WTC11 (cell line): ENCODE results near the gene AFAP1L2. TPM values are rescaled to one million over a fixed set of nuclear protein-coding genes. Genes with fewer than 3 reads are reported as not detected.

Experiments used
- ATAC-seq: fragments of 200-7000 bp; cut with Tn5 transposase; 2 replicates; pipeline ENCODE4 v1.10.0; 2021; ENCODE audit warnings: mild to moderate bottlenecking, moderate library complexity
- CTCF ChIA-PET: fragments of 300-600 bp; sonication (Branson Sonifier 250); formaldehyde crosslinking; loops from one replicate; lab custom pipeline; 2021; ENCODE audit warnings: antibody characterized with exemption; lab: Charles Lee
- POLR2A ChIA-PET: fragments of 350-600 bp; sonication (Branson Sonifier 250); formaldehyde crosslinking; loops from one replicate; lab custom pipeline; 2021; ENCODE audit warnings: antibody characterized with exemption; lab: Charles Lee
- DNase-seq: peaks from one replicate; pipeline ENCODE4 v3.0.0; 2021; ENCODE audit warnings: low spot score
- H3K27ac Mint-ChIP-seq: 2 replicates; pipeline ENCODE4 v1.8.0; 2021; ENCODE audit warnings: mixed read lengths
- H3K27me3 Mint-ChIP-seq: 2 replicates; pipeline ENCODE4 v1.8.0; 2021; ENCODE audit warnings: low read depth, mild to moderate bottlenecking, moderate library complexity, mixed read lengths
- H3K36me3 Mint-ChIP-seq: 2 replicates; pipeline ENCODE4 v1.8.0; 2021; ENCODE audit warnings: mixed read lengths
- H3K4me1 Mint-ChIP-seq: 2 replicates; pipeline ENCODE4 v1.8.0; 2022; ENCODE audit warnings: mixed read lengths
- H3K4me3 Mint-ChIP-seq: 2 replicates; pipeline ENCODE4 v1.8.0; 2021; ENCODE audit warnings: mild to moderate bottlenecking, moderate library complexity, mixed read lengths
- H3K9me3 Mint-ChIP-seq: 2 replicates; pipeline ENCODE4 v1.8.0; 2021; ENCODE audit warnings: mixed read lengths
- AFF4 ChIP-seq: sonication (generic); formaldehyde crosslinking; IDR thresholded peaks from 2 replicates; pipeline ENCODE4 v1.8.1; 2023; ENCODE audit warnings: mild to moderate bottlenecking, missing genetic modification reagents, borderline replicate concordance
- ATF6 ChIP-seq: sonication (generic); formaldehyde crosslinking; IDR thresholded peaks from 2 replicates; pipeline ENCODE4 v1.8.1; 2023; ENCODE audit warnings: mild to moderate bottlenecking, missing genetic modification reagents
- E2F1 ChIP-seq: sonication (generic); formaldehyde crosslinking; IDR thresholded peaks from 2 replicates; pipeline ENCODE4 v1.8.0; 2022; ENCODE audit warnings: mild to moderate bottlenecking, missing genetic modification reagents
- E2F5 ChIP-seq: sonication (generic); formaldehyde crosslinking; IDR thresholded peaks from 2 replicates; pipeline ENCODE4 v1.8.1; 2022; ENCODE audit warnings: mild to moderate bottlenecking, moderate library complexity, missing genetic modification reagents
- FOXJ3 ChIP-seq: sonication (generic); formaldehyde crosslinking; IDR thresholded peaks from 2 replicates; pipeline ENCODE4 v1.9.0; 2021; ENCODE audit warnings: missing genetic modification reagents, mild to moderate bottlenecking, borderline replicate concordance
- IRF1 ChIP-seq: sonication (generic); formaldehyde crosslinking; IDR thresholded peaks from 2 replicates; pipeline ENCODE4 v1.8.0; 2023; ENCODE audit warnings: missing genetic modification reagents
- JUN ChIP-seq: sonication (generic); formaldehyde crosslinking; IDR thresholded peaks from 2 replicates; pipeline ENCODE4 v1.8.0; 2023; ENCODE audit warnings: mild to moderate bottlenecking, missing genetic modification reagents
- MYBL2 ChIP-seq: sonication (generic); formaldehyde crosslinking; IDR thresholded peaks from 2 replicates; pipeline ENCODE4 v1.8.1; 2023; ENCODE audit warnings: mild to moderate bottlenecking, moderate library complexity, missing genetic modification reagents
- NFYB ChIP-seq: sonication (generic); formaldehyde crosslinking; conservative IDR thresholded peaks from 2 replicates; pipeline ENCODE4 v1.8.0; 2022; ENCODE audit warnings: low read depth, missing genetic modification reagents
- NR1H2 ChIP-seq: sonication (generic); formaldehyde crosslinking; IDR thresholded peaks from 2 replicates; pipeline ENCODE4 v1.9.0; 2021; ENCODE audit warnings: mild to moderate bottlenecking, moderate library complexity, missing genetic modification reagents
- SMAD4 ChIP-seq: sonication (generic); formaldehyde crosslinking; IDR thresholded peaks from 2 replicates; pipeline ENCODE4 v1.8.0; 2022; ENCODE audit warnings: mild to moderate bottlenecking, missing genetic modification reagents
- TCF7 ChIP-seq: sonication (generic); formaldehyde crosslinking; IDR thresholded peaks from 2 replicates; pipeline ENCODE4 v1.8.0; 2022; ENCODE audit warnings: mild to moderate bottlenecking, low read depth, missing genetic modification reagents, moderate library complexity
- ZNF232 ChIP-seq: sonication (generic); formaldehyde crosslinking; IDR thresholded peaks from 2 replicates; pipeline ENCODE4 v1.8.0; 2022; ENCODE audit warnings: mild to moderate bottlenecking, missing genetic modification reagents
- ZNF317 ChIP-seq: sonication (generic); formaldehyde crosslinking; IDR thresholded peaks from 2 replicates; pipeline ENCODE4 v1.8.1; 2023; ENCODE audit warnings: low read depth, mild to moderate bottlenecking, moderate library complexity, missing genetic modification reagents, borderline replicate concordance
- total RNA-seq: library from RNA; stranded (reverse); gene quantifications from 3 replicates; pipeline ENCODE4 v1.2.3, GENCODE V29; 2021
- TF ChIP-seq, protein P1 (sequence below): fragments of 200-600 bp; IDR thresholded peaks from 2 replicates; pipeline ENCODE4 v1.8.0; 2022; ENCODE audit warnings: antibody characterized with exemption
- TF ChIP-seq, protein P2 (sequence below): sonication (generic); formaldehyde crosslinking; IDR thresholded peaks from 2 replicates; pipeline ENCODE4 v1.8.0; 2023; ENCODE audit warnings: missing genetic modification reagents, mild to moderate bottlenecking, borderline replicate concordance

AFAP1L2 gene
- total RNA-seq, 1 experiment from 2014 or later, result 5.0 TPM

- H3K27ac Mint-ChIP-seq, result no peak overlapping the region
Observed at GRCh38 chr10:114252883-114253282, 151.4 kb downstream of the AFAP1L2 start.

GRCh38 chr10:114252092-114252491 is 152.2 kb downstream of the AFAP1L2 start:
- Mint-ChIP-seq H3K4me3 (no peak overlapping the region), H3K27ac (no peak overlapping the region), H3K4me1 (no peaks in the 10 kb centered on the region), H3K9me3 (peaks cover 21% of the 10 kb centered on the region), H3K36me3 (peaks cover 21% of the 10 kb centered on the region), H3K27me3 (no peaks in the 10 kb centered on the region)
- ChIA-PET CTCF (interaction anchor here (1.2 kb wide), 1 partner anchor 52 kb away, joined by 3 read pairs; no protein-coding TSS in a partner anchor), POLR2A (interaction anchor here (0.9 kb wide), 1 partner anchor 21 kb away, joined by 3 read pairs; no protein-coding TSS in a partner anchor)
- no peak for ATAC-seq
- DNase-seq, result no peak
- no peak for TF ChIP-seq AFF4 (CRISPR knock-in tag)
- no peak for TF ChIP-seq MYBL2 (CRISPR knock-in tag)
- no peak for TF ChIP-seq ZNF232 (CRISPR knock-in tag)
- TF ChIP-seq ATF6, result no peak
- TF ChIP-seq NFYB (CRISPR knock-in tag), result no peak

More at GRCh38 chr10:114252883-114253282, 151.4 kb downstream of the AFAP1L2 start:
- peaks cover 2% of the 10 kb centered on the region for H3K4me1 Mint-ChIP-seq
- peaks cover 21% of the 10 kb centered on the region for H3K36me3 Mint-ChIP-seq
- H3K9me3 Mint-ChIP-seq, result peaks cover 21% of the 10 kb centered on the region
- ChIA-PET CTCF (interaction anchor here (1.2 kb wide), 1 partner anchor 51 kb away, joined by 3 read pairs; no protein-coding TSS in a partner anchor), POLR2A (no interaction called here)
- no peak overlapping the region for H3K4me3 Mint-ChIP-seq
- DNase-seq (no peak), ATAC-seq (no peak)
- H3K27me3 Mint-ChIP-seq, result no peaks in the 10 kb centered on the region
- no peak for TF ChIP-seq ZNF317 (CRISPR knock-in tag)
- TF ChIP-seq, protein P1, sequence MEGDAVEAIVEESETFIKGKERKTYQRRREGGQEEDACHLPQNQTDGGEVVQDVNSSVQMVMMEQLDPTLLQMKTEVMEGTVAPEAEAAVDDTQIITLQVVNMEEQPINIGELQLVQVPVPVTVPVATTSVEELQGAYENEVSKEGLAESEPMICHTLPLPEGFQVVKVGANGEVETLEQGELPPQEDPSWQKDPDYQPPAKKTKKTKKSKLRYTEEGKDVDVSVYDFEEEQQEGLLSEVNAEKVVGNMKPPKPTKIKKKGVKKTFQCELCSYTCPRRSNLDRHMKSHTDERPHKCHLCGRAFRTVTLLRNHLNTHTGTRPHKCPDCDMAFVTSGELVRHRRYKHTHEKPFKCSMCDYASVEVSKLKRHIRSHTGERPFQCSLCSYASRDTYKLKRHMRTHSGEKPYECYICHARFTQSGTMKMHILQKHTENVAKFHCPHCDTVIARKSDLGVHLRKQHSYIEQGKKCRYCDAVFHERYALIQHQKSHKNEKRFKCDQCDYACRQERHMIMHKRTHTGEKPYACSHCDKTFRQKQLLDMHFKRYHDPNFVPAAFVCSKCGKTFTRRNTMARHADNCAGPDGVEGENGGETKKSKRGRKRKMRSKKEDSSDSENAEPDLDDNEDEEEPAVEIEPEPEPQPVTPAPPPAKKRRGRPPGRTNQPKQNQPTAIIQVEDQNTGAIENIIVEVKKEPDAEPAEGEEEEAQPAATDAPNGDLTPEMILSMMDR, result no peak
- TF ChIP-seq JUN, result no peak
- TF ChIP-seq, protein P2, sequence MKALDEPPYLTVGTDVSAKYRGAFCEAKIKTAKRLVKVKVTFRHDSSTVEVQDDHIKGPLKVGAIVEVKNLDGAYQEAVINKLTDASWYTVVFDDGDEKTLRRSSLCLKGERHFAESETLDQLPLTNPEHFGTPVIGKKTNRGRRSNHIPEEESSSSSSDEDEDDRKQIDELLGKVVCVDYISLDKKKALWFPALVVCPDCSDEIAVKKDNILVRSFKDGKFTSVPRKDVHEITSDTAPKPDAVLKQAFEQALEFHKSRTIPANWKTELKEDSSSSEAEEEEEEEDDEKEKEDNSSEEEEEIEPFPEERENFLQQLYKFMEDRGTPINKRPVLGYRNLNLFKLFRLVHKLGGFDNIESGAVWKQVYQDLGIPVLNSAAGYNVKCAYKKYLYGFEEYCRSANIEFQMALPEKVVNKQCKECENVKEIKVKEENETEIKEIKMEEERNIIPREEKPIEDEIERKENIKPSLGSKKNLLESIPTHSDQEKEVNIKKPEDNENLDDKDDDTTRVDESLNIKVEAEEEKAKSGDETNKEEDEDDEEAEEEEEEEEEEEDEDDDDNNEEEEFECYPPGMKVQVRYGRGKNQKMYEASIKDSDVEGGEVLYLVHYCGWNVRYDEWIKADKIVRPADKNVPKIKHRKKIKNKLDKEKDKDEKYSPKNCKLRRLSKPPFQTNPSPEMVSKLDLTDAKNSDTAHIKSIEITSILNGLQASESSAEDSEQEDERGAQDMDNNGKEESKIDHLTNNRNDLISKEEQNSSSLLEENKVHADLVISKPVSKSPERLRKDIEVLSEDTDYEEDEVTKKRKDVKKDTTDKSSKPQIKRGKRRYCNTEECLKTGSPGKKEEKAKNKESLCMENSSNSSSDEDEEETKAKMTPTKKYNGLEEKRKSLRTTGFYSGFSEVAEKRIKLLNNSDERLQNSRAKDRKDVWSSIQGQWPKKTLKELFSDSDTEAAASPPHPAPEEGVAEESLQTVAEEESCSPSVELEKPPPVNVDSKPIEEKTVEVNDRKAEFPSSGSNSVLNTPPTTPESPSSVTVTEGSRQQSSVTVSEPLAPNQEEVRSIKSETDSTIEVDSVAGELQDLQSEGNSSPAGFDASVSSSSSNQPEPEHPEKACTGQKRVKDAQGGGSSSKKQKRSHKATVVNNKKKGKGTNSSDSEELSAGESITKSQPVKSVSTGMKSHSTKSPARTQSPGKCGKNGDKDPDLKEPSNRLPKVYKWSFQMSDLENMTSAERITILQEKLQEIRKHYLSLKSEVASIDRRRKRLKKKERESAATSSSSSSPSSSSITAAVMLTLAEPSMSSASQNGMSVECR (CRISPR knock-in tag), result no peak
- TF ChIP-seq SMAD4 (CRISPR knock-in tag), result no peak
- no peak for TF ChIP-seq NR1H2 (CRISPR knock-in tag)
- TF ChIP-seq FOXJ3 (CRISPR knock-in tag), result no peak
- no peak for TF ChIP-seq E2F5 (CRISPR knock-in tag)
- no peak for TF ChIP-seq IRF1
- no peak for TF ChIP-seq TCF7 (CRISPR knock-in tag)
- TF ChIP-seq E2F1 (CRISPR knock-in tag), result no peak
